Measurements from ENCODE around the gene AP4E1.

AP4E1 gene

DNA sequence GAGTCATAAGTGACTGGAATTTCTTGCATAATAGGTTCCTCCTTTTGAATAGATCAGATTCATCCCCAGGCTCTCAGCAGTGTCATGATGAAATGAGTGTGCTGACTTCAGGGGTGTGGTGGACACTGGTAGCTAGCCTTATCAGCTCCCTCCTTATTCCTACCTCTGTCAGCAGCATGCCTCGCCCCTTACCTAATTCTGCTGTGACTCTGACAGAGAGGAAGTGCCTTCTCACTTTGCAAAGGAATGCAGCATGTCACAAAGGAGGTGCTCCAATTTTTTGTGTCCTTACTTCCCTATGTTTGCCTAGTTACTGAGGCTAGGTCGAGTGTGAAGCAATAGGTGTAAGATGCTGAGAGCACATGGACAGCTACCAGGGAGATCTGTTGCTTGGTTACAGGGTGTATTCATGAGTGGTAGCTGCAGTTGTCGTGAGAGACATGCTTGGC is 95.6 kb downstream of the AP4E1 start:
- TF ChIP-seq, protein P1, sequence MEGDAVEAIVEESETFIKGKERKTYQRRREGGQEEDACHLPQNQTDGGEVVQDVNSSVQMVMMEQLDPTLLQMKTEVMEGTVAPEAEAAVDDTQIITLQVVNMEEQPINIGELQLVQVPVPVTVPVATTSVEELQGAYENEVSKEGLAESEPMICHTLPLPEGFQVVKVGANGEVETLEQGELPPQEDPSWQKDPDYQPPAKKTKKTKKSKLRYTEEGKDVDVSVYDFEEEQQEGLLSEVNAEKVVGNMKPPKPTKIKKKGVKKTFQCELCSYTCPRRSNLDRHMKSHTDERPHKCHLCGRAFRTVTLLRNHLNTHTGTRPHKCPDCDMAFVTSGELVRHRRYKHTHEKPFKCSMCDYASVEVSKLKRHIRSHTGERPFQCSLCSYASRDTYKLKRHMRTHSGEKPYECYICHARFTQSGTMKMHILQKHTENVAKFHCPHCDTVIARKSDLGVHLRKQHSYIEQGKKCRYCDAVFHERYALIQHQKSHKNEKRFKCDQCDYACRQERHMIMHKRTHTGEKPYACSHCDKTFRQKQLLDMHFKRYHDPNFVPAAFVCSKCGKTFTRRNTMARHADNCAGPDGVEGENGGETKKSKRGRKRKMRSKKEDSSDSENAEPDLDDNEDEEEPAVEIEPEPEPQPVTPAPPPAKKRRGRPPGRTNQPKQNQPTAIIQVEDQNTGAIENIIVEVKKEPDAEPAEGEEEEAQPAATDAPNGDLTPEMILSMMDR (IDR thresholded peaks at IDR 0.05; ENCODE audit: low read depth, low read length, missing control alignments): no peak
- no peak overlapping the region for H3K4me3 ChIP-seq (ENCODE audit: low read depth, low read length)
- no peak for DNase-seq (ENCODE audit: low read depth)
- in situ Hi-C loops (cut with HindIII; ENCODE audit: low sequenced_read_pairs): no loop called here

DNA sequence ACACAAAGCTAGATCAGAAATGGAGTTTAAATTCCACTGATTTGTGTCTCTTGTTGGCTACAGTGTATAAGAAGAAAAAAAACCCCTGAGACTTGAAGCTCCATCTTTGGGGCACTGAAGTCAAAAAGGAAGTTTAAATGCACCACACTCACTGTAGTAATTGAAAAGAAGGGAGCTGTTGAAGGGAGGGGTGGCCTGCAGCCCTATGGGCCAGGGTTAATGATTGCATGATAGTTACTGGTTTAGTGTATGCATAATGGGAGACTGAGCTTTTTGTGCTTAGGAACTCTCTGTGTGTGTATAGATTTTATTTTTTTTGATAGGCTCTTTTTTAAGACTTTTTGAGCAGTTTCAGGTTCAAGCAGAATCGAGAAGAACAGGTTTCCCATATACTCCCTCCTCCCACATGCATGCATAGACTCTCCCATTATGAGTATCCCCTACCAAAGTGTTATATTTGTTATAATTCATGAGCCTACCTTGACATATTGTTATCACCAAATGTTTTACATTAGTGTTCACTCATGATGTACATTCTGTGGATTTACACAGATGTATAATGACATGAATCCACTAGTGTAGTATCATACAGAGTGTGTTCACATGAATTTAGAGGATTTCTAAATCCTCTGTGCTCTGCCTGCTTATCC is 98.0 kb downstream of the AP4E1 start:
- TF ChIP-seq, protein P1 (IDR thresholded peaks at IDR 0.05; ENCODE audit: low read depth, low read length, missing control alignments): no peak
- H3K4me3 ChIP-seq (ENCODE audit: low read depth, low read length): no peak overlapping the region
- DNase-seq (ENCODE audit: low read depth): no peak
- in situ Hi-C loops (cut with HindIII; ENCODE audit: low sequenced_read_pairs): no loop called here

DNA sequence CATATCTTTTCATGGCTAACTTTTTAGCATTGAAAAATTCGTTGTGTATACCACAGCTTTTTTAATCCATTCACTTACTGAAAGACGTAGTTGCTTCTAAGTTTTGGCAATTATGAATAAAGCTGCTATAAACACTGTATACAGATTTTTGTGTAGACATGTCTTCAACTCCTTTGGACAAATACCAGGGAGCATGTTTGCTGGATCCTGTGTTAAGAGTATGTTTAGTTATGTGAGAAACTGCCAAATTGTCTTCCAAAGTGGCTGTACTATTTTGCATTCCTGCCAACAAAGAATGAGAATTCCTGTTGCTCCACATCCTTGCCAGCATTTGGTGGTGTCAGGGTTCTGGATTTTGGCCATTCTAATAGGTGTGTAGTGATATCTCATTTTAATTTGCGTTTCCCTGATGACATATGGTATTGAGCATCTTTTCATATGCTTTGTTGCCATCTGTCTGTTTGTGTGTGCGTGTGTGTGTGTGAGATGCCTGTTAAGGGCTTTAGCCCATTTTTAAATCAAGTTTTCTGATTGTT is 98.7 kb downstream of the AP4E1 start:
- DNase-seq (ENCODE audit: low read depth): no peak
- TF ChIP-seq, protein P1 (IDR thresholded peaks at IDR 0.05; ENCODE audit: low read depth, low read length, missing control alignments): no peak
- in situ Hi-C loops (cut with HindIII; ENCODE audit: low sequenced_read_pairs): no loop called here
- H3K4me3 ChIP-seq (ENCODE audit: low read depth, low read length): no peak overlapping the region

DNA sequence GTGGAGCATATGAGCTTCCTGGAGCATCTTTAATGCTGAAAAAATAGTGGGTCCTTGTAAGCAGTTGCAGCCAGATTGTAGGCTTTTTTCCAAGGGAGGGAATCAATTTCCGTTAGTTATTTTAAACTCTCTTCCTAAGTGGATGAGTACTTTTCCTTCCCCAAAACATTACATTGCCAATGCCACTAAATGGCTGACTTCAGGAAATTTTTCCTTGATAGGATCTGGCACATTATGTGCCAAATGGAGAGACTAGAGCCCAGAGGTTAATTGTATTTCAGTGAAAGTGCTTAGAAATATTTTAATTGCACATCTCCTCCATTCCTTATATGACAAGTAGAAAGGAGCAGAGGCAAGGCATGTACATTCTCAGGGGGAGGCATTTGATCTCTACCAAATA is 102.7 kb downstream of the AP4E1 start:
- DNase-seq (ENCODE audit: low read depth): no peak
- TF ChIP-seq, protein P1 (IDR thresholded peaks at IDR 0.05; ENCODE audit: low read depth, low read length, missing control alignments): no peak
- in situ Hi-C loops (cut with HindIII; ENCODE audit: low sequenced_read_pairs): no loop called here
- no peak overlapping the region for H3K4me3 ChIP-seq (ENCODE audit: low read depth, low read length)

DNA sequence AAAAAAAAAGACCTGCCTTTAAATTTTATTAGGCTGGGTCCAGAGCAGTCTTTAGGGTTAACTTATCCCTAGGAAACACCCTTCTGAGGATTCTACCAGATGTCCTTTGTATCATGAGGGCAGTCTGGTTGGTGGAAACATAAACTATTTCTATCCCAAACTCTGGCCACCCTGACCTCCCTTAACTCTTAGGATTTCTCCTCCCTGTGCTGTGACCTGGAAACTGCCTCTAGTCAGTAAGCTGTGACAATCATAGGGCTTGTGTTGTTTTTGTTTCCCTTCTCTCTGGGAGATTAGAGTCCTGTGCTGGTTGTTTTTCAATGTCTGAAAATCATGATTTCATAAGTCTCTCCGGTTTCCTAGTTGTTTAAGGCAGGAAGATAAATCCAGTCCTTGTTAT is 108.1 kb downstream of the AP4E1 start:
- in situ Hi-C loops (cut with HindIII; ENCODE audit: low sequenced_read_pairs): no loop called here
- DNase-seq (ENCODE audit: low read depth): no peak
- TF ChIP-seq, protein P1 (IDR thresholded peaks at IDR 0.05; ENCODE audit: low read depth, low read length, missing control alignments): no peak
- no peak overlapping the region for H3K4me3 ChIP-seq (ENCODE audit: low read depth, low read length)

DNA sequence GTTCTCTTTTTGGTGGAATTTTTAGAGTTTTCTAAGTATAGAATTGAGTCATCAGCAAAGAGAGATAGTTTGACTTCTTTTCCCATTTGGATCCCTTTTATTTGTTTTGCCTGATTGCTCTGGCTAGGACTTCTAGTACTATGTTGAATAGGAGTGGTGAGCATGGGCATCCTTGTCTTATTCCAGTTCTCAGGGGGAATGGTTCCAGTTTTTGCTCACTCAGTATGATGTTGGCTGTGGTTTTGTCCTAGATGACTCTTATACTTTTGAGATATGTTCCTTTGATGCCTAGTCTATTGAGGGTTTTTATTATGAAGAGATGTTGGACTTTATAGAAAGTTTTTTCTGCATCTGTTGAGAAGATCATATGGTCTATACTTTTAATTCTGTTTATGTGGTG is 113.7 kb downstream of the AP4E1 start:
- in situ Hi-C loops (cut with HindIII; ENCODE audit: low sequenced_read_pairs): no loop called here
- TF ChIP-seq, protein P1 (IDR thresholded peaks at IDR 0.05; ENCODE audit: low read depth, low read length, missing control alignments): no peak
- no peak for DNase-seq (ENCODE audit: low read depth)
- no peak overlapping the region for H3K4me3 ChIP-seq (ENCODE audit: low read depth, low read length)
